Urinary bladder (tissue), 4 donors: Measurements from ENCODE around the gene LGALS8. TPM values are rescaled to one million over a fixed set of nuclear protein-coding genes. Genes with fewer than 3 reads are reported as not detected.

Source experiments
- DNase-seq: peaks from one replicate; pipeline ENCODE4 v3.0.0-alpha.2; 2015; ENCODE audit errors: extremely low spot score
- H3K27ac ChIP-seq: one replicate; pipeline ENCODE4 v1.5.1; 2013; ENCODE audit warnings: low read depth, mild to moderate bottlenecking, moderate library complexity
- H3K36me3 ChIP-seq: one replicate; pipeline ENCODE4 v1.6.1; 2013; ENCODE audit warnings: mild to moderate bottlenecking, moderate library complexity; ENCODE audit not compliant: insufficient read depth
- H3K4me1 ChIP-seq: one replicate; pipeline ENCODE4 v1.6.1; 2013; ENCODE audit warnings: mild to moderate bottlenecking, moderate library complexity; ENCODE audit not compliant: insufficient read depth
- H3K4me3 ChIP-seq: one replicate; pipeline ENCODE4 v1.5.1; 2013; ENCODE audit warnings: low read depth, low read length
- WGBS: extraction: QIAGEN DNeasy Blood & Tissue Kit; methylation state at CpG from one replicate; pipeline ENCODE4 v1.1.7; 2013; 5-methylcytosine and 5-hydroxymethylcytosine counted together
- polyA plus RNA-seq: library from polyadenylated mRNA; stranded (reverse); fragments of 200-250 nt; gene quantifications from one replicate; pipeline ENCODE4 v1.2.3, GENCODE V29; 2013
- total RNA-seq: library from RNA; depleted of rRNA; stranded (reverse); fragments of >200 nt; gene quantifications from one replicate; pipeline ENCODE4 v1.2.3, GENCODE V29; 2014
- donor health status: healthy with polysubstance abuse.
- donor health status: healthy.

Gene LGALS8
- total and polyA plus RNA-seq, 2 donors: 28.9 to 94.3 TPM

- 34% methylated on average over 8 of the region's 8 CpGs for WGBS
- peak; percentile 51 for DNase-seq
- no peaks in the 10 kb centered on the region for H3K4me1 ChIP-seq
- no peak overlapping the region for H3K4me3 ChIP-seq
- peak overlapping the region; percentile 39 for H3K27ac ChIP-seq
- H3K36me3 ChIP-seq: no peaks in the 10 kb centered on the region
These were observed 6.7 kb upstream of the LGALS8 start for GRCh38 chr1:236516929-236517704.

GRCh38 chr1:236518322-236518721 is 5.5 kb upstream of the LGALS8 start:
- Histone ChIP-seq H3K4me1 (no peaks in the 10 kb centered on the region), H3K27ac (no peak overlapping the region), H3K36me3 (no peaks in the 10 kb centered on the region), H3K4me3 (no peak overlapping the region)
- WGBS: 80% methylated on average over 5 of the region's 5 CpGs
- DNase-seq: no peak

- Histone ChIP-seq H3K4me3 (no peak overlapping the region), H3K4me1 (no peaks in the 10 kb centered on the region), H3K36me3 (no peaks in the 10 kb centered on the region), H3K27ac (no peak overlapping the region)
- no peak for DNase-seq
- WGBS: 55% methylated on average over 4 of the region's 4 CpGs
These were observed 3.3 kb upstream of the LGALS8 start for GRCh38 chr1:236520445-236521005.

- peak overlapping the region; percentile 48 for H3K27ac ChIP-seq
- H3K4me1 ChIP-seq: no peaks in the 10 kb centered on the region
- H3K36me3 ChIP-seq: no peaks in the 10 kb centered on the region
- 14% methylated on average over 26 of the region's 26 CpGs for WGBS
- DNase-seq: no peak
- peak overlapping the region; percentile 81 for H3K4me3 ChIP-seq
These were observed 662 bp upstream of the LGALS8 start for GRCh38 chr1:236522937-236523703.

GRCh38 chr1:236524142-236524894 is 536 bp downstream of the LGALS8 start:
- H3K27ac ChIP-seq: peak overlapping the region; percentile 48
- H3K4me1 ChIP-seq: no peaks in the 10 kb centered on the region
- H3K4me3 ChIP-seq: peak overlapping the region; percentile 81
- no peaks in the 10 kb centered on the region for H3K36me3 ChIP-seq
- DNase-seq: peak; percentile 69
- under 1% methylated on average over 32 of the region's 32 CpGs for WGBS

GRCh38 chr1:236524895-236525184 is 1.1 kb downstream of the LGALS8 start:
- Histone ChIP-seq H3K36me3 (no peaks in the 10 kb centered on the region), H3K27ac (no peak overlapping the region), H3K4me3 (peak overlapping the region; percentile 81), H3K4me1 (no peaks in the 10 kb centered on the region)
- DNase-seq: no peak
- WGBS: 10% methylated on average over 3 of the region's 3 CpGs

- no peak overlapping the region for H3K4me3 ChIP-seq
- DNase-seq: no peak
- no peak overlapping the region for H3K27ac ChIP-seq
- H3K36me3 ChIP-seq: no peaks in the 10 kb centered on the region
- 84% methylated on average over 3 of the region's 3 CpGs for WGBS
- H3K4me1 ChIP-seq: no peaks in the 10 kb centered on the region
These were observed 2.3 kb downstream of the LGALS8 start for GRCh38 chr1:236526079-236526478.

- DNase-seq: no peak
- Histone ChIP-seq H3K36me3 (no peaks in the 10 kb centered on the region), H3K4me1 (no peaks in the 10 kb centered on the region), H3K27ac (no peak overlapping the region), H3K4me3 (no peak overlapping the region)
- WGBS: 77% methylated on average over 1 of the region's 1 CpG
These were observed 6.5 kb downstream of the LGALS8 start for GRCh38 chr1:236530286-236530685.

GRCh38 chr1:236530959-236531358 is 7.2 kb downstream of the LGALS8 start:
- no peak overlapping the region for H3K27ac ChIP-seq
- no peak for DNase-seq
- H3K36me3 ChIP-seq: no peaks in the 10 kb centered on the region
- 71% methylated on average over 5 of the region's 5 CpGs for WGBS
- H3K4me3 ChIP-seq: no peak overlapping the region
- no peaks in the 10 kb centered on the region for H3K4me1 ChIP-seq

GRCh38 chr1:236532850-236533249 is 9.1 kb downstream of the LGALS8 start:
- Histone ChIP-seq H3K36me3 (no peaks in the 10 kb centered on the region), H3K4me3 (no peak overlapping the region), H3K27ac (no peak overlapping the region), H3K4me1 (no peaks in the 10 kb centered on the region)
- no peak for DNase-seq
- WGBS: 85% methylated on average over 4 of the region's 4 CpGs

- H3K27ac ChIP-seq: no peak overlapping the region
- DNase-seq: no peak
- H3K4me3 ChIP-seq: no peak overlapping the region
- 75% methylated on average over 4 of the region's 4 CpGs for WGBS
- no peaks in the 10 kb centered on the region for H3K4me1 ChIP-seq
- peaks cover 4% of the 10 kb centered on the region for H3K36me3 ChIP-seq
These were observed 10.4 kb downstream of the LGALS8 start for GRCh38 chr1:236534151-236534651.

GRCh38 chr1:236535190-236535589 is 11.4 kb downstream of the LGALS8 start:
- no peak overlapping the region for H3K4me3 ChIP-seq
- no peak overlapping the region for H3K27ac ChIP-seq
- H3K4me1 ChIP-seq: no peaks in the 10 kb centered on the region
- no peak for DNase-seq
- H3K36me3 ChIP-seq: peaks cover 4% of the 10 kb centered on the region
- WGBS: 97% methylated on average over 1 of the region's 1 CpG

- H3K4me1 ChIP-seq: no peaks in the 10 kb centered on the region
These were observed 11.9 kb downstream of the LGALS8 start for GRCh38 chr1:236535662-236536161.

More at GRCh38 chr1:236535662-236536161, 11.9 kb downstream of the LGALS8 start:
- WGBS: 89% methylated on average over 6 of the region's 6 CpGs
- peaks cover 4% of the 10 kb centered on the region for H3K36me3 ChIP-seq
- no peak for DNase-seq
- no peak overlapping the region for H3K4me3 ChIP-seq
- H3K27ac ChIP-seq: no peak overlapping the region
